IMR-90 (cell line): ENCODE results near the gene SMIM12. TPM values are rescaled to one million over a fixed set of nuclear protein-coding genes. Genes with fewer than 3 reads are reported as not detected.

Experiments used
- ATAC-seq: fragments of 200-7000 bp; cut with Tn5 transposase; 2 replicates; pipeline ENCODE4 v1.9.1; 2020; ENCODE audit warnings: low read depth, mild to moderate bottlenecking, moderate library complexity
- BruUV-seq: library from RNA; stranded (reverse); fragments of 400-500 nt; replicated peaks from 2 replicates; lab custom pipeline; 2021; lab: Mats Ljungman, UMichigan
- CTCF ChIA-PET: fragments of 300-600 bp; formaldehyde crosslinking; extraction: SDS; loops from one replicate; lab custom pipeline; 2021; ENCODE audit warnings: antibody characterized with exemption; lab: Yijun Ruan, JAX
- POLR2A ChIA-PET: fragments of 300-600 bp; sonication (Branson Sonifier 250); formaldehyde crosslinking; loops from one replicate; lab custom pipeline; 2022; ENCODE audit warnings: antibody characterized with exemption; ENCODE audit not compliant: unreplicated experiment; lab: Charles Lee
- DNase-seq: peaks from one replicate; pipeline ENCODE4 v3.0.0; 2013
- H2AFZ ChIP-seq: replicated peaks from 2 replicates; pipeline ENCODE3; 2013; ENCODE audit warnings: low read length, mild to moderate bottlenecking; ENCODE audit not compliant: poor library complexity
- H2AK5ac ChIP-seq: 2 replicates; pipeline ENCODE4 v1.6.1; 2013; ENCODE audit warnings: low read depth, low read length, inconsistent platforms
- H2AK9ac ChIP-seq: replicated peaks from 2 replicates; pipeline ENCODE3; 2013; ENCODE audit warnings: mild to moderate bottlenecking, low read depth, low read length, moderate library complexity; ENCODE audit not compliant: poor library complexity
- H2BK120ac ChIP-seq: 2 replicates; pipeline ENCODE4 v1.6.1; 2013; ENCODE audit warnings: low read depth, low read length, inconsistent platforms
- H2BK15ac ChIP-seq: 3 replicates; pipeline ENCODE4 v1.6.1; 2013; ENCODE audit warnings: low read depth, low read length, inconsistent platforms
- H2BK20ac ChIP-seq: 2 replicates; pipeline ENCODE4 v1.6.1; 2013; ENCODE audit warnings: low read depth, mild to moderate bottlenecking, inconsistent platforms, low read length, moderate library complexity
- H2BK5ac ChIP-seq: 2 replicates; pipeline ENCODE4 v1.6.1; 2013; ENCODE audit warnings: mild to moderate bottlenecking, low read depth, low read length, inconsistent platforms; ENCODE audit not compliant: poor library complexity, severe bottlenecking
- H3K14ac ChIP-seq: replicated peaks from 2 replicates; pipeline ENCODE4 v1.6.1; 2013; ENCODE audit warnings: low read depth, low read length, inconsistent platforms
- H3K18ac ChIP-seq: 2 replicates; pipeline ENCODE4 v1.6.1; 2013; ENCODE audit warnings: low read depth, low read length, control low read depth
- H3K23ac ChIP-seq: 2 replicates; pipeline ENCODE4 v1.6.1; 2013; ENCODE audit warnings: low read depth, low read length, inconsistent platforms
- H3K27ac ChIP-seq: 2 replicates; pipeline ENCODE4 v1.5.1; 2013; ENCODE audit warnings: mild to moderate bottlenecking, control low read depth, low read length; ENCODE audit not compliant: insufficient read depth
- H3K27me3 ChIP-seq: 2 replicates; pipeline ENCODE4 v1.6.1; 2013; ENCODE audit warnings: low read length; ENCODE audit not compliant: control insufficient read depth, insufficient read depth
- H3K36me3 ChIP-seq: 2 replicates; pipeline ENCODE4 v1.6.1; 2013; ENCODE audit warnings: low read length, mixed read lengths; ENCODE audit not compliant: control insufficient read depth, insufficient read depth
- H3K4ac ChIP-seq: 2 replicates; pipeline ENCODE4 v1.6.1; 2013; ENCODE audit warnings: low read depth, low read length, inconsistent platforms
- H3K4me1 ChIP-seq: 2 replicates; pipeline ENCODE4 v1.6.1; 2013; ENCODE audit warnings: low read length, mixed read lengths; ENCODE audit not compliant: control insufficient read depth, insufficient read depth
- H3K4me2 ChIP-seq: 2 replicates; pipeline ENCODE4 v1.6.1; 2013; ENCODE audit warnings: low read depth, mild to moderate bottlenecking, control low read depth, low read length, moderate library complexity
- H3K4me3 ChIP-seq: 2 replicates; pipeline ENCODE4 v1.5.1; 2013; ENCODE audit warnings: low read depth, mild to moderate bottlenecking, control low read depth, low read length, moderate library complexity; ENCODE audit not compliant: insufficient read depth
- H3K56ac ChIP-seq: 2 replicates; pipeline ENCODE4 v1.6.1; 2013; ENCODE audit warnings: low read length, inconsistent platforms; ENCODE audit not compliant: insufficient read depth; ENCODE audit errors: extremely low read depth
- H3K79me1 ChIP-seq, 2 experiments: 2 replicates each; pipeline ENCODE4 v1.6.1; 2013; ENCODE audit warnings: low read length in 2 of 2, inconsistent platforms in 1 of 2, low read depth in 1 of 2
- H3K9ac ChIP-seq: 2 replicates; pipeline ENCODE4 v1.6.1; 2013; ENCODE audit warnings: low read depth, low read length, control low read depth
- H3K9me1 ChIP-seq: 2 replicates; pipeline ENCODE4 v1.6.1; 2013; ENCODE audit warnings: low read length, inconsistent platforms; ENCODE audit not compliant: insufficient read depth
- H3K9me3 ChIP-seq: 2 replicates; pipeline ENCODE4 v1.6.1; 2013; ENCODE audit warnings: low read length; ENCODE audit not compliant: control insufficient read depth, insufficient read depth
- H4K20me1 ChIP-seq: 2 replicates; pipeline ENCODE4 v1.6.1; 2013; ENCODE audit warnings: low read length, inconsistent platforms; ENCODE audit not compliant: insufficient read depth
- H4K5ac ChIP-seq: 2 replicates; pipeline ENCODE4 v1.6.1; 2013; ENCODE audit warnings: mild to moderate bottlenecking, low read depth, low read length, control low read depth
- H4K8ac ChIP-seq, 2 experiments: 2 replicates each; pipeline ENCODE4 v1.6.1; 2013; ENCODE audit warnings: low read depth in 2 of 2, low read length in 2 of 2, control low read depth in 1 of 2, inconsistent platforms in 1 of 2
- H4K91ac ChIP-seq: 2 replicates; pipeline ENCODE4 v1.6.1; 2013; ENCODE audit warnings: low read depth, low read length, inconsistent platforms; ENCODE audit not compliant: insufficient read depth
- BHLHE40 ChIP-seq: fragments of 150-350 bp; IDR thresholded peaks from 2 replicates; pipeline ENCODE4 v1.6.1; 2016; ENCODE audit warnings: mild to moderate bottlenecking, low read depth, low read length
- MXI1 ChIP-seq: IDR thresholded peaks from 2 replicates; pipeline ENCODE4 v1.6.1; 2012; ENCODE audit warnings: low read depth, mild to moderate bottlenecking, low read length, moderate library complexity, borderline replicate concordance
- RCOR1 ChIP-seq: IDR thresholded peaks from 2 replicates; pipeline ENCODE4 v1.6.1; 2012; ENCODE audit warnings: mild to moderate bottlenecking, low read length, improper control_type of control experiment; ENCODE audit not compliant: insufficient replicate concordance
- WGBS, 2 experiments: methylation state at CpG; one replicate each; pipeline versions ENCODE4 v1.1.5 to v1.1.7; 2013; ENCODE audit warnings: missing lambda C conversion rate in 2 of 2; ENCODE audit not compliant: insufficient read length in 1 of 2; ENCODE audit errors: extremely low coverage in 2 of 2; 5-methylcytosine and 5-hydroxymethylcytosine counted together
- dilution Hi-C: fragments of 300-500 bp; cut with HindIII; formaldehyde crosslinking; loops from one replicate; pipeline ENCODE4 v1.14.3; 2018; ENCODE audit warnings: low sequenced_read_pairs; ENCODE audit not compliant: unreplicated experiment
- in situ Hi-C: fragments of 300-500 bp; cut with MboI; formaldehyde crosslinking; loops from 3 replicates; pipeline ENCODE4 v1.14.3; 2019; ENCODE audit warnings: low sequenced_read_pairs, inconsistent platforms, mixed read lengths
- intact Hi-C: fragments of 100-400 bp; cut with micrococcal nuclease; formaldehyde crosslinking; loops from 2 replicates; pipeline ENCODE4 v1.10.0; 2022
- polyA plus RNA-seq, 3 experiments: library from polyadenylated mRNA; depleted of rRNA; stranded (reverse); fragments of >200 nt; gene quantifications; 2 replicates each; pipeline ENCODE4 v1.2.3, GENCODE V29; 2012; ENCODE audit warnings: low replicate concordance in 1 of 3
- total RNA-seq: library from RNA; depleted of rRNA; stranded (reverse); fragments of >200 nt; gene quantifications from 2 replicates; pipeline ENCODE4 v1.2.3, GENCODE V29; 2012

The SMIM12 gene
- total and polyA plus RNA-seq, 2 of the 4 experiments (the other 2 are of a cell fraction): 31.9 to 44.4 TPM

GRCh38 chr1:34898330-34898761, 38.8 kb upstream of the SMIM12 start:
- no peak overlapping the region for H2BK20ac ChIP-seq
- no peak overlapping the region for H2AK9ac ChIP-seq
- dilution Hi-C loops: no loop called here
- H2BK15ac ChIP-seq: no peak overlapping the region
- H3K9me3 ChIP-seq: no peaks in the 10 kb centered on the region
- H3K9ac ChIP-seq: no peak overlapping the region
- WGBS, 2 experiments: no CpG with 5 or more reads among the region's 2 CpGs
- BruUV-seq: no TSS peak
- H3K36me3 ChIP-seq: no peaks in the 10 kb centered on the region
- no peak for TF ChIP-seq RCOR1
- no peak for TF ChIP-seq MXI1
- no peak for TF ChIP-seq BHLHE40
- H3K4ac ChIP-seq: no peak overlapping the region
- no peak overlapping the region for H3K4me2 ChIP-seq
- DNase-seq (no peak), ATAC-seq (no peak)
- H2BK5ac ChIP-seq: no peak overlapping the region
- CTCF ChIA-PET: no interaction called here
- H4K20me1 ChIP-seq: no peaks in the 10 kb centered on the region
- no peak overlapping the region for H3K14ac ChIP-seq
- no peak overlapping the region for H4K91ac ChIP-seq
- POLR2A ChIA-PET: no interaction called here
- H4K5ac ChIP-seq: no peak overlapping the region
- peaks cover 10% of the 10 kb centered on the region for H3K27me3 ChIP-seq
- no peak overlapping the region for H2AFZ ChIP-seq
- no peaks in the 10 kb centered on the region for H3K9me1 ChIP-seq
- in situ Hi-C loops: no loop called here
- H2AK5ac ChIP-seq: no peak overlapping the region
- H3K79me1 ChIP-seq: no peaks in the 10 kb centered on the region
- no peak overlapping the region for H3K27ac ChIP-seq
- H3K56ac ChIP-seq: no peak overlapping the region
- H4K8ac ChIP-seq: no peak overlapping the region
- no peak overlapping the region for H2BK120ac ChIP-seq
- intact Hi-C loops: loop anchor here (5.0 kb wide), 1 partner anchor 569 kb away; no protein-coding TSS in a partner anchor
- no peak overlapping the region for H3K23ac ChIP-seq
- no peak overlapping the region for H3K4me3 ChIP-seq
- H3K4me1 ChIP-seq: no peaks in the 10 kb centered on the region
- no peak overlapping the region for H3K18ac ChIP-seq
